Measurements from ENCODE around the gene SPTBN1.

SPTBN1 gene

GRCh38 chr2:54455563-54456361 is at the start of gene SPTBN1:
SPTBN1 (plus strand) TSS chr2:54456327; CDS start chr2:54526419, 70,092 bp downstream.
- DNase-seq (ENCODE audit: low spot score) (peak; percentile 95), FAIRE-seq (peak; percentile 73)

- no peak for DNase-seq (ENCODE audit: low spot score)
- FAIRE-seq: no peak
These were observed 48.4 kb upstream of the SPTBN1 start for GRCh38 chr2:54407693-54408092.

GRCh38 chr2:54408288-54408687 is 47.8 kb upstream of the SPTBN1 start:
- DNase-seq (ENCODE audit: low spot score) (no peak), FAIRE-seq (no peak)

GRCh38 chr2:54409752-54410151 is 46.4 kb upstream of the SPTBN1 start:
- DNase-seq (ENCODE audit: low spot score) (no peak), FAIRE-seq (no peak)

GRCh38 chr2:54411801-54412354 is 44.2 kb upstream of the SPTBN1 start:
- FAIRE-seq: no peak

GRCh38 chr2:54416166-54416813 is 39.8 kb upstream of the SPTBN1 start:
- FAIRE-seq (no peak), DNase-seq (ENCODE audit: low spot score) (no peak)

More at GRCh38 chr2:54411801-54412354, 44.2 kb upstream of the SPTBN1 start:
- DNase-seq (ENCODE audit: low spot score): no peak

- FAIRE-seq: no peak
These were observed 39.2 kb upstream of the SPTBN1 start for GRCh38 chr2:54416938-54417337.

GRCh38 chr2:54417577-54417976 is 38.5 kb upstream of the SPTBN1 start:
- DNase-seq (ENCODE audit: low spot score) (no peak), FAIRE-seq (no peak)

More at GRCh38 chr2:54416938-54417337, 39.2 kb upstream of the SPTBN1 start:
- no peak for DNase-seq (ENCODE audit: low spot score)

GRCh38 chr2:54419388-54419787 is 36.7 kb upstream of the SPTBN1 start:
- FAIRE-seq: no peak
- no peak for DNase-seq (ENCODE audit: low spot score)

- FAIRE-seq (no peak), DNase-seq (ENCODE audit: low spot score) (no peak)
These were observed 36.1 kb upstream of the SPTBN1 start for GRCh38 chr2:54419855-54420523.

GRCh38 chr2:54420524-54421172 is 35.5 kb upstream of the SPTBN1 start:
- FAIRE-seq: no peak

GRCh38 chr2:54422072-54422581 is 34.0 kb upstream of the SPTBN1 start:
- FAIRE-seq (no peak), DNase-seq (ENCODE audit: low spot score) (no peak)

More at GRCh38 chr2:54420524-54421172, 35.5 kb upstream of the SPTBN1 start:
- no peak for DNase-seq (ENCODE audit: low spot score)

GRCh38 chr2:54423213-54423612 is 32.9 kb upstream of the SPTBN1 start:
- FAIRE-seq (no peak), DNase-seq (ENCODE audit: low spot score) (no peak)

GRCh38 chr2:54424555-54425163 is 31.5 kb upstream of the SPTBN1 start:
- FAIRE-seq: no peak
- DNase-seq (ENCODE audit: low spot score): no peak

- DNase-seq (ENCODE audit: low spot score): no peak
- FAIRE-seq: no peak
These were observed 27.9 kb upstream of the SPTBN1 start for GRCh38 chr2:54428108-54428831.

GRCh38 chr2:54429054-54429453 is 27.1 kb upstream of the SPTBN1 start:
- DNase-seq (ENCODE audit: low spot score) (no peak), FAIRE-seq (no peak)

GRCh38 chr2:54429811-54430551 is 26.1 kb upstream of the SPTBN1 start:
- no peak for FAIRE-seq
- DNase-seq (ENCODE audit: low spot score): no peak

GRCh38 chr2:54430649-54431048 is 25.5 kb upstream of the SPTBN1 start:
- DNase-seq (ENCODE audit: low spot score): no peak
- FAIRE-seq: no peak
